Fibroblast of skin of scalp (primary cell): ENCODE measurements around the gene MROH2B.
"Not testable (repeated sequence)": the region's sequence is repeated elsewhere in the genome, so short reads cannot be mapped to it uniquely, and the experiment has no call there.

Source experiments
- DNase-seq: peaks from one replicate; pipeline ENCODE4 v3.0.0-alpha.2; 2013

The MROH2B gene

GRCh38 chr5:41022600-41022999 is 48.5 kb downstream of the MROH2B start:
- not testable (repeated sequence) for DNase-seq

- DNase-seq = no peak
Measured at GRCh38 chr5:41012318-41012717, 58.8 kb downstream of the MROH2B start.

GRCh38 chr5:41010572-41010971 is 60.6 kb downstream of the MROH2B start:
- DNase-seq = no peak

GRCh38 chr5:41009232-41009631 is 61.9 kb downstream of the MROH2B start:
- peak; percentile 61 for DNase-seq

- DNase-seq = no peak
Measured at GRCh38 chr5:41004931-41005330, 66.2 kb downstream of the MROH2B start.

GRCh38 chr5:41003670-41004376 is 67.3 kb downstream of the MROH2B start:
- no peak for DNase-seq

- DNase-seq = no peak
Measured at GRCh38 chr5:40999966-41000365, 71.2 kb downstream of the MROH2B start.

- no peak for DNase-seq
Measured at GRCh38 chr5:40999142-40999541, 72.0 kb downstream of the MROH2B start.

GRCh38 chr5:40995801-40996586 is 75.1 kb downstream of the MROH2B start:
- no peak for DNase-seq

- DNase-seq = no peak
Measured at GRCh38 chr5:40991981-40992559, 79.1 kb downstream of the MROH2B start.

- DNase-seq = no peak
Measured at GRCh38 chr5:40991168-40991980, 79.8 kb downstream of the MROH2B start.

- DNase-seq = no peak
Measured at GRCh38 chr5:40988746-40989510, 82.2 kb downstream of the MROH2B start.

GRCh38 chr5:40987349-40987748 is 83.8 kb downstream of the MROH2B start:
- DNase-seq = no peak

- no peak for DNase-seq
Measured at GRCh38 chr5:40986666-40987065, 84.5 kb downstream of the MROH2B start.

GRCh38 chr5:40985501-40985900 is 85.6 kb downstream of the MROH2B start:
- no peak for DNase-seq

GRCh38 chr5:40984884-40985283 is 86.3 kb downstream of the MROH2B start:
- peak; percentile 80 for DNase-seq

GRCh38 chr5:40983781-40984180 is 87.4 kb downstream of the MROH2B start:
- DNase-seq = no peak

- DNase-seq = no peak
Measured at GRCh38 chr5:40981420-40981819, 89.7 kb downstream of the MROH2B start.

GRCh38 chr5:40976836-40977235 is 94.3 kb downstream of the MROH2B start:
- no peak for DNase-seq

GRCh38 chr5:40976041-40976440 is 95.1 kb downstream of the MROH2B start:
- no peak for DNase-seq

- DNase-seq = no peak
Measured at GRCh38 chr5:40973364-40974004, 97.7 kb downstream of the MROH2B start.

- DNase-seq = no peak
Measured at GRCh38 chr5:40972434-40972833, 98.7 kb downstream of the MROH2B start.
